ENCODE data around the gene NSFL1C. TPM values are rescaled to one million over a fixed set of nuclear protein-coding genes. Genes with fewer than 3 reads are reported as not detected.

Gene NSFL1C
- total RNA-seq, 1 donor: 30.0 TPM

GRCh38 chr20:1494436-1494835 is 27.8 kb upstream of the NSFL1C start:
- Histone ChIP-seq H3K4me1 (ENCODE audit: insufficient read depth, low read length) (no peaks in the 10 kb centered on the region), H3K9me3 (ENCODE audit: low read depth, low read length) (no peaks in the 10 kb centered on the region), H3K4me3 (ENCODE audit: insufficient read depth, low read length) (no peak overlapping the region), H3K4me2 (ENCODE audit: insufficient read depth, low read length) (no peak overlapping the region), H3K79me2 (ENCODE audit: insufficient read depth, low read length) (no peaks in the 10 kb centered on the region), H3K27ac (ENCODE audit: low read depth, low read length) (no peak overlapping the region), H2AFZ (ENCODE audit: low read length) (no peak overlapping the region), H3K27me3 (ENCODE audit: insufficient read depth, low read length) (peaks cover 50% of the 10 kb centered on the region), H3K36me3 (ENCODE audit: insufficient read depth, low read length) (no peaks in the 10 kb centered on the region), H4K20me1 (ENCODE audit: insufficient read depth, low read length) (no peaks in the 10 kb centered on the region)
- no peak for DNase-seq (ENCODE audit: insufficient read length, low spot score, missing footprints)
- TF ChIP-seq, protein P1, sequence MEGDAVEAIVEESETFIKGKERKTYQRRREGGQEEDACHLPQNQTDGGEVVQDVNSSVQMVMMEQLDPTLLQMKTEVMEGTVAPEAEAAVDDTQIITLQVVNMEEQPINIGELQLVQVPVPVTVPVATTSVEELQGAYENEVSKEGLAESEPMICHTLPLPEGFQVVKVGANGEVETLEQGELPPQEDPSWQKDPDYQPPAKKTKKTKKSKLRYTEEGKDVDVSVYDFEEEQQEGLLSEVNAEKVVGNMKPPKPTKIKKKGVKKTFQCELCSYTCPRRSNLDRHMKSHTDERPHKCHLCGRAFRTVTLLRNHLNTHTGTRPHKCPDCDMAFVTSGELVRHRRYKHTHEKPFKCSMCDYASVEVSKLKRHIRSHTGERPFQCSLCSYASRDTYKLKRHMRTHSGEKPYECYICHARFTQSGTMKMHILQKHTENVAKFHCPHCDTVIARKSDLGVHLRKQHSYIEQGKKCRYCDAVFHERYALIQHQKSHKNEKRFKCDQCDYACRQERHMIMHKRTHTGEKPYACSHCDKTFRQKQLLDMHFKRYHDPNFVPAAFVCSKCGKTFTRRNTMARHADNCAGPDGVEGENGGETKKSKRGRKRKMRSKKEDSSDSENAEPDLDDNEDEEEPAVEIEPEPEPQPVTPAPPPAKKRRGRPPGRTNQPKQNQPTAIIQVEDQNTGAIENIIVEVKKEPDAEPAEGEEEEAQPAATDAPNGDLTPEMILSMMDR (IDR thresholded peaks at IDR 0.05; ENCODE audit: extremely low read depth, low read depth, low read length): no peak

DNA sequence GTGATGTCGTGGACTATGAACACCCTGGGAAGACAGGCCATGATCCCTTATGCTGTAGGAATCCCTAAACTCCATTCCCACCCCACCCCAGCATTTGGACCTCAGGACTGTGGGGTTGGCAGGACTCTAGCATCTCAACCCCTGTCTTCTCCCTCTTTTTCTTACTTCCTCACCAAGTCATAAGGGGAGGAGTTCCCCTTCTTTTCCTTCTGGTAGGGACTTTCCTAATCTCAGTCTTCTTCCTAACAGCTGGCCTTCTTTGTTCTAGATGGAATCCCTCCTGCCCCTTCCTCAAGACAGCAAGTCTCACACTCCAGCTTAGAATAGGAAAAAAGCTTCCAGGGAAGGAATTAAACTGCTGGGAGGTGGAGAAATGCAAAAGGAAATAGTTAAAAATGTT is 26.9 kb upstream of the NSFL1C start:
- no peaks in the 10 kb centered on the region for H3K36me3 ChIP-seq (ENCODE audit: insufficient read depth, low read length)
- TF ChIP-seq, protein P1 (IDR thresholded peaks at IDR 0.05; ENCODE audit: extremely low read depth, low read depth, low read length): no peak
- no peak overlapping the region for H3K4me2 ChIP-seq (ENCODE audit: insufficient read depth, low read length)
- no peaks in the 10 kb centered on the region for H4K20me1 ChIP-seq (ENCODE audit: insufficient read depth, low read length)
- no peaks in the 10 kb centered on the region for H3K9me3 ChIP-seq (ENCODE audit: low read depth, low read length)
- H3K27me3 ChIP-seq (ENCODE audit: insufficient read depth, low read length): peaks cover 50% of the 10 kb centered on the region
- H3K4me1 ChIP-seq (ENCODE audit: insufficient read depth, low read length): no peaks in the 10 kb centered on the region
- H3K79me2 ChIP-seq (ENCODE audit: insufficient read depth, low read length): no peaks in the 10 kb centered on the region
- no peak overlapping the region for H3K4me3 ChIP-seq (ENCODE audit: insufficient read depth, low read length)
- H3K27ac ChIP-seq (ENCODE audit: low read depth, low read length): no peak overlapping the region
- DNase-seq (ENCODE audit: insufficient read length, low spot score, missing footprints): no peak
- no peak overlapping the region for H2AFZ ChIP-seq (ENCODE audit: low read length)

- H3K4me3 ChIP-seq (ENCODE audit: insufficient read depth, low read length): no peak overlapping the region
Measured at GRCh38 chr20:1491860-1492642, 25.4 kb upstream of the NSFL1C start.

DNA sequence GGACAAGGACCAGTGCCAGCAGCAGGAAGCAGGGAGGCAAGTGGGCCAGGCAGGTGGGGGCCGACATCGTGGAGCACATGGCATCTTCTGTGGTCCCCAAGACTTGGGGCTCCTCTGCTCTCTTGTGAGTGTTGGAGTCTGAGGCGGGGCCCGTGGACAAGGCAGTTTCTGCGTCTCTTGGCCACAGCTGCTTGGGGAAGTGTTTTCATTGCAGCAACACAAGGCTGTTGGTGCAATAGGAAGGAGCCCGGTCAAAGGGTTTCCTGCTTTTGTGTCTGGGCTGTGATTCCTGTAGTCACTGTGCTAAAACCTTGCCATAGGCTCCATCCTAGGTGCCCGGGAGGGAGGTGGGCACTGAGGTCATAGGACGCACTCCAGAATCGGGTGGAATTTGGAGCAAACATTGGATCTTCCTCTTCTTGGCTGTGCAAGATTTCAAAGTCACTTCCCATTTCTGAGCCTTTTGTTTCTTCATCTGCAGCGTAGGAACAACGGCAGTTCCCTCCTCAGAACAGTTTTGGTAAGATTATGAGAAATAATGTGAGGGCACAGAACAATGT is 24.7 kb upstream of the NSFL1C start, which contains the start of gene SIRPB2:
Gene SIRPB2 (minus strand): TSS at position 140 of the 560 bp plus-strand sequence. CDS start 61 bp downstream, at position 79.
- Histone ChIP-seq H3K4me1 (ENCODE audit: insufficient read depth, low read length) (no peaks in the 10 kb centered on the region), H3K4me2 (ENCODE audit: insufficient read depth, low read length) (no peak within 1 kb of the TSS), H4K20me1 (ENCODE audit: insufficient read depth, low read length) (no peaks in the 10 kb centered on the region), H2AFZ (ENCODE audit: low read length) (no peak within 1 kb of the TSS), H3K27me3 (ENCODE audit: insufficient read depth, low read length) (peaks cover 61% of the 10 kb centered on the region), H3K9me3 (ENCODE audit: low read depth, low read length) (no peaks in the 10 kb centered on the region), H3K36me3 (ENCODE audit: insufficient read depth, low read length) (no peaks in the 10 kb centered on the region), H3K27ac (ENCODE audit: low read depth, low read length) (no peak within 1 kb of the TSS), H3K79me2 (ENCODE audit: insufficient read depth, low read length) (no peaks in the 10 kb centered on the region), H3K4me3 (ENCODE audit: insufficient read depth, low read length) (no peak within 1 kb of the TSS)
- TF ChIP-seq, protein P1 (IDR thresholded peaks at IDR 0.05; ENCODE audit: extremely low read depth, low read depth, low read length): no peak
- DNase-seq (ENCODE audit: insufficient read length, low spot score, missing footprints): no peak

More at GRCh38 chr20:1491860-1492642, 25.4 kb upstream of the NSFL1C start:
- Histone ChIP-seq H2AFZ (ENCODE audit: low read length) (no peak overlapping the region), H3K79me2 (ENCODE audit: insufficient read depth, low read length) (no peaks in the 10 kb centered on the region), H3K36me3 (ENCODE audit: insufficient read depth, low read length) (no peaks in the 10 kb centered on the region), H3K4me2 (ENCODE audit: insufficient read depth, low read length) (no peak overlapping the region), H3K27ac (ENCODE audit: low read depth, low read length) (no peak overlapping the region), H4K20me1 (ENCODE audit: insufficient read depth, low read length) (no peaks in the 10 kb centered on the region), H3K9me3 (ENCODE audit: low read depth, low read length) (no peaks in the 10 kb centered on the region), H3K27me3 (ENCODE audit: insufficient read depth, low read length) (peaks cover 57% of the 10 kb centered on the region), H3K4me1 (ENCODE audit: insufficient read depth, low read length) (no peaks in the 10 kb centered on the region)
- TF ChIP-seq, protein P1 (IDR thresholded peaks at IDR 0.05; ENCODE audit: extremely low read depth, low read depth, low read length): no peak
- no peak for DNase-seq (ENCODE audit: insufficient read length, low spot score, missing footprints)

Measured in osteoblast (primary cell).